Measurements from ENCODE around the gene GFPT2.

GFPT2 gene

GRCh38 chr5:180400416-180400815 is 47.3 kb upstream of the GFPT2 start:
- Histone ChIP-seq H3K9me3 (ENCODE audit: insufficient read depth, low read length, severe bottlenecking) (no peaks in the 10 kb centered on the region), H3K4me2 (ENCODE audit: insufficient read depth, low read length) (no peak overlapping the region), H3K4me1 (ENCODE audit: insufficient read depth, low read length) (no peaks in the 10 kb centered on the region), H3K36me3 (ENCODE audit: insufficient read depth, low read length) (no peaks in the 10 kb centered on the region), H3K27me3 (ENCODE audit: insufficient read depth, low read length, poor library complexity) (peaks cover 2% of the 10 kb centered on the region), H3K27ac (ENCODE audit: low read length) (no peak overlapping the region), H2AFZ (ENCODE audit: low read depth, low read length) (no peak overlapping the region), H3K4me3 (ENCODE audit: low read depth in 1 of 2, low read length in 2 of 2) (no peak overlapping the region), H3K9ac (ENCODE audit: low read depth, low read length) (no peak overlapping the region), H3K79me2 (ENCODE audit: insufficient read depth, low read length) (no peaks in the 10 kb centered on the region), H4K20me1 (ENCODE audit: insufficient read depth, low read length) (no peaks in the 10 kb centered on the region)
- DNase-seq (no peak), ATAC-seq (ENCODE audit: insufficient read depth, low read depth) (no peak)
- no peak for TF ChIP-seq EZH2 (IDR thresholded peaks at IDR 0.05; ENCODE audit: borderline replicate concordance, low read depth, low read length, severe bottlenecking)
- TF ChIP-seq, protein P1, sequence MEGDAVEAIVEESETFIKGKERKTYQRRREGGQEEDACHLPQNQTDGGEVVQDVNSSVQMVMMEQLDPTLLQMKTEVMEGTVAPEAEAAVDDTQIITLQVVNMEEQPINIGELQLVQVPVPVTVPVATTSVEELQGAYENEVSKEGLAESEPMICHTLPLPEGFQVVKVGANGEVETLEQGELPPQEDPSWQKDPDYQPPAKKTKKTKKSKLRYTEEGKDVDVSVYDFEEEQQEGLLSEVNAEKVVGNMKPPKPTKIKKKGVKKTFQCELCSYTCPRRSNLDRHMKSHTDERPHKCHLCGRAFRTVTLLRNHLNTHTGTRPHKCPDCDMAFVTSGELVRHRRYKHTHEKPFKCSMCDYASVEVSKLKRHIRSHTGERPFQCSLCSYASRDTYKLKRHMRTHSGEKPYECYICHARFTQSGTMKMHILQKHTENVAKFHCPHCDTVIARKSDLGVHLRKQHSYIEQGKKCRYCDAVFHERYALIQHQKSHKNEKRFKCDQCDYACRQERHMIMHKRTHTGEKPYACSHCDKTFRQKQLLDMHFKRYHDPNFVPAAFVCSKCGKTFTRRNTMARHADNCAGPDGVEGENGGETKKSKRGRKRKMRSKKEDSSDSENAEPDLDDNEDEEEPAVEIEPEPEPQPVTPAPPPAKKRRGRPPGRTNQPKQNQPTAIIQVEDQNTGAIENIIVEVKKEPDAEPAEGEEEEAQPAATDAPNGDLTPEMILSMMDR (IDR thresholded peaks at IDR 0.05; ENCODE audit: borderline replicate concordance, extremely low read depth, low read length, poor library complexity, severe bottlenecking), result no peak

DNA sequence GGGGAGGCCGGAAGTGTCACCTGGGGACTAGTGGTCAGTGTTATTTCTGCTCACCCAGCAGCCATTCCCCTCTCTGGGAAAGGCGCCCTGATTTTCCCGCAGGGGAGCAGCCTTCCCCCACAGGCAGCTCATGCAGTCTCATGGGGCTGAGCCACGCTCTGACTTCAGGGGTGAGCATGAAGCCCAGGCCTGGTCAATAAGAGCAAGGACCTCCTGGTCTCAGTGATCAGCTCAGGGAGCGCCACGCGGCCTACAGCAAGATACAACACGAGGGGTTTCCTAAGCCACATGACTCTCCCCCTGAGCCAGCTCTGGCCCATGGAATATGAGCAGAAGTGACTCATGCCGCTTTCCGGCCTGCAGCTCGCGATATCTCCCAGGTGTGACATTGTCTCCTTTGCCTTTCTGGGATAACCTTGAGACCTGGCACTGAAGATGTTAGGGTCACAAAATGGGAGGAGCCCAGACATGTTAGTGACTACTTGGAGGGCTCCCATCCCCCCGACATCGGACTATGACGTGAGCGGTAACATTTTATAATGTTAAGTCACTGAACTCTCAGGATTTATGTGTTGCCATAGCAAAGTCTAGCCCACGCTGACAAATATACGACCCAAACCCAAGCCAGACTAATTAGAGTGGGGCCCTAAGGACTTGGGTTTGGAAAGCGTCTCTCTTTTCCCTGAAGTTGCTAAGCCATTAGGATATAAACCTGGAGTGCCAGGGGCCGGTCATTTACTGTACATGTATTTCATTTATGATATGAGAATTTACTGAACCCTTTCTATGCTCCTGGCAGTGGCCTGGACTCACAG is 46.5 kb upstream of the GFPT2 start:
- no peak overlapping the region for H3K4me3 ChIP-seq (ENCODE audit: low read depth in 1 of 2, low read length in 2 of 2)
- no peak overlapping the region for H3K9ac ChIP-seq (ENCODE audit: low read depth, low read length)
- H3K9me3 ChIP-seq (ENCODE audit: insufficient read depth, low read length, severe bottlenecking), result no peaks in the 10 kb centered on the region
- TF ChIP-seq, protein P1 (IDR thresholded peaks at IDR 0.05; ENCODE audit: borderline replicate concordance, extremely low read depth, low read length, poor library complexity, severe bottlenecking), result no peak
- no peak for TF ChIP-seq EZH2 (IDR thresholded peaks at IDR 0.05; ENCODE audit: borderline replicate concordance, low read depth, low read length, severe bottlenecking)
- no peaks in the 10 kb centered on the region for H3K79me2 ChIP-seq (ENCODE audit: insufficient read depth, low read length)
- H3K27me3 ChIP-seq (ENCODE audit: insufficient read depth, low read length, poor library complexity), result no peaks in the 10 kb centered on the region
- H2AFZ ChIP-seq (ENCODE audit: low read depth, low read length), result no peak overlapping the region
- H3K27ac ChIP-seq (ENCODE audit: low read length), result no peak overlapping the region
- ATAC-seq (ENCODE audit: insufficient read depth, low read depth), result no peak
- no peaks in the 10 kb centered on the region for H4K20me1 ChIP-seq (ENCODE audit: insufficient read depth, low read length)
- H3K4me1 ChIP-seq (ENCODE audit: insufficient read depth, low read length), result no peaks in the 10 kb centered on the region
- no peaks in the 10 kb centered on the region for H3K36me3 ChIP-seq (ENCODE audit: insufficient read depth, low read length)
- H3K4me2 ChIP-seq (ENCODE audit: insufficient read depth, low read length), result no peak overlapping the region
- no peak for DNase-seq

DNA sequence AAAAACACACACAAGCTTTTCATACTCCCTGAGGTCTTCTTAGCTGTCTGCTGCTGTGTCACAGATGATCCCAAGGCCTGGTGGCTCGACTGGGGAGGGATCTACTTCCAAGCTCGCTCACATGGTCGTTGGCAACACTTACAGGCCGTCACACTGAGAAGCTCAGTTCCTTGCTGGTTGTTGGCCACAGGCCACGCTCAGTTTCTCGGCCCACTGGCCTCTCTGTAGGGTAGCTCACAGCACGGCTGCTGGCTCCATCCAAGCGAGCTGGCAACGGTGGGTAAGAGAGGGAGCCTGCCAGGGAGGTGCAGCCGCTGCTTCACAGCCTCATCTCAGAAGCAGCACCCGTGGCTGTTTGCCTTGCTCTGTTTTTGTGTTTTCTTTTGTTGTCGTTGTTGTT is 43.8 kb upstream of the GFPT2 start:
- Histone ChIP-seq H3K4me2 (ENCODE audit: insufficient read depth, low read length) (no peak overlapping the region), H3K36me3 (ENCODE audit: insufficient read depth, low read length) (no peaks in the 10 kb centered on the region), H3K4me1 (ENCODE audit: insufficient read depth, low read length) (no peaks in the 10 kb centered on the region), H2AFZ (ENCODE audit: low read depth, low read length) (no peak overlapping the region), H3K9ac (ENCODE audit: low read depth, low read length) (no peak overlapping the region), H3K27me3 (ENCODE audit: insufficient read depth, low read length, poor library complexity) (no peaks in the 10 kb centered on the region), H3K79me2 (ENCODE audit: insufficient read depth, low read length) (no peaks in the 10 kb centered on the region), H3K9me3 (ENCODE audit: insufficient read depth, low read length, severe bottlenecking) (no peaks in the 10 kb centered on the region), H3K4me3 (ENCODE audit: low read depth in 1 of 2, low read length in 2 of 2) (no peak overlapping the region), H4K20me1 (ENCODE audit: insufficient read depth, low read length) (no peaks in the 10 kb centered on the region), H3K27ac (ENCODE audit: low read length) (no peak overlapping the region)
- TF ChIP-seq, protein P1 (IDR thresholded peaks at IDR 0.05; ENCODE audit: borderline replicate concordance, extremely low read depth, low read length, poor library complexity, severe bottlenecking), result no peak
- TF ChIP-seq EZH2 (IDR thresholded peaks at IDR 0.05; ENCODE audit: borderline replicate concordance, low read depth, low read length, severe bottlenecking), result no peak
- ATAC-seq (ENCODE audit: insufficient read depth, low read depth) (no peak), DNase-seq (no peak)

Measured in DND-41 (cell line).